GM23338 (cell line): ENCODE results near the gene ACAP1.
A peak's percentile ranks its signal among the peaks of the same experiment; 100 is the strongest.

Source experiments
- EZH2 ChIP-seq: fragments of 200-600 bp; sonication (generic); IDR thresholded peaks from one replicate; pipeline ENCODE4 v1.8.0; 2017; ENCODE audit warnings: antibody characterized with exemption, mild to moderate bottlenecking, low read depth; ENCODE audit not compliant: unreplicated experiment
- POLR2AphosphoS5 ChIP-seq: IDR thresholded peaks from 2 replicates; pipeline ENCODE4 v1.6.1; 2016; ENCODE audit warnings: antibody characterized with exemption, low read depth
- TF ChIP-seq, protein P1 (sequence below): IDR thresholded peaks from one replicate; pipeline ENCODE4 v1.6.1; 2018; ENCODE audit warnings: antibody characterized with exemption; ENCODE audit not compliant: unreplicated experiment
- TF ChIP-seq, protein P2 (sequence below), 2 experiments: fragments of 200-600 bp in 1 of 2; sonication (generic) in 1 of 2; conservative IDR thresholded peaks; 2 replicates each; pipeline versions ENCODE4 v1.5.1 to v1.6.1; 2016 to 2017; ENCODE audit warnings: antibody characterized with exemption in 2 of 2, low read depth in 2 of 2, mild to moderate bottlenecking in 2 of 2, moderate library complexity in 1 of 2

DNA sequence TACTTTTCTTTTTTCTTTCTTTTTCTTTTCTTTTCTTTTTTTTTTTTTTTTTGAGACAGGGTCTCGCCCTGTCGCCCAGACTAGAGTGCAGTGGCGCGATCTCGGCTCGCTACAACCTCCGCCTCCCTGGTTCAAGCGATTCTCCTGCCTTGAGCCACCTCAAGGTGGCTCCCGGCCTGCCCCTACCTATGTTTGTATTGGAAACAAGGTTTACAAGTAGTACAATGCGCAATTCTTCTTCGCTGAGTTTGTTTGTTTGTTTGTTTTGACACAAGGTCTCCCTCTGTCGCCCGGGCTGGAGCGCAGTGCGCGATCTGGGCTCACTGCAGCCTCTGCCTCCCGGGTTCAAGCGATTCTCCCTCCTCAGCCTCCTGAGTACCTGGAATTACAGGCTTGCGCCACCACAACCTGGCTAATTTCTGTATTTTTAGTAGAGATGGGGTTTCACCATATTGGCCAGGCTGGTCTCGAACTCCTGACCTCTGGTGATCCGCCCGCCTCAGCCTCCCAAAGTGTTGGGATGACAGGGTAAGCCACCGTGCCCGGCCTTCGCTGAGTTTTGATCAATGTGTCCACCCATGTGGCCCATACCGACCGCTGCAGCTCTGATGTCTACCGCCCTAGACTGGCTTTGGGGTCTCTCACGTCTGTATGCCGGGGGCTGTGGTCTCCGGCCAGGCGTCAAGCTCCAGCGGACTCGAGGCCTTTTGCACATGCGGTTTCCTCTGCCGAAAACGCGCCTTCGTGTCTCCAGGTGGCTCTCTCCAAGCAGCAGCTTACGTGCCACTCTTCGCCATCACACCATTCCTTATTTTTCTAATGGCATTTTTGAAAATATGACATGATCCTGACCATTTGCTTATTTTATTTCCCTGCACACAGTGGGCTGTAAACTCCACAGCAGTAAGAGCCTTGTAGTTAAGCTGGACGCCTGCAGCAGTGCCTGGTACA is 40.8 kb upstream of the ACAP1 start:
- TF ChIP-seq EZH2: no peak
- TF ChIP-seq, protein P1, sequence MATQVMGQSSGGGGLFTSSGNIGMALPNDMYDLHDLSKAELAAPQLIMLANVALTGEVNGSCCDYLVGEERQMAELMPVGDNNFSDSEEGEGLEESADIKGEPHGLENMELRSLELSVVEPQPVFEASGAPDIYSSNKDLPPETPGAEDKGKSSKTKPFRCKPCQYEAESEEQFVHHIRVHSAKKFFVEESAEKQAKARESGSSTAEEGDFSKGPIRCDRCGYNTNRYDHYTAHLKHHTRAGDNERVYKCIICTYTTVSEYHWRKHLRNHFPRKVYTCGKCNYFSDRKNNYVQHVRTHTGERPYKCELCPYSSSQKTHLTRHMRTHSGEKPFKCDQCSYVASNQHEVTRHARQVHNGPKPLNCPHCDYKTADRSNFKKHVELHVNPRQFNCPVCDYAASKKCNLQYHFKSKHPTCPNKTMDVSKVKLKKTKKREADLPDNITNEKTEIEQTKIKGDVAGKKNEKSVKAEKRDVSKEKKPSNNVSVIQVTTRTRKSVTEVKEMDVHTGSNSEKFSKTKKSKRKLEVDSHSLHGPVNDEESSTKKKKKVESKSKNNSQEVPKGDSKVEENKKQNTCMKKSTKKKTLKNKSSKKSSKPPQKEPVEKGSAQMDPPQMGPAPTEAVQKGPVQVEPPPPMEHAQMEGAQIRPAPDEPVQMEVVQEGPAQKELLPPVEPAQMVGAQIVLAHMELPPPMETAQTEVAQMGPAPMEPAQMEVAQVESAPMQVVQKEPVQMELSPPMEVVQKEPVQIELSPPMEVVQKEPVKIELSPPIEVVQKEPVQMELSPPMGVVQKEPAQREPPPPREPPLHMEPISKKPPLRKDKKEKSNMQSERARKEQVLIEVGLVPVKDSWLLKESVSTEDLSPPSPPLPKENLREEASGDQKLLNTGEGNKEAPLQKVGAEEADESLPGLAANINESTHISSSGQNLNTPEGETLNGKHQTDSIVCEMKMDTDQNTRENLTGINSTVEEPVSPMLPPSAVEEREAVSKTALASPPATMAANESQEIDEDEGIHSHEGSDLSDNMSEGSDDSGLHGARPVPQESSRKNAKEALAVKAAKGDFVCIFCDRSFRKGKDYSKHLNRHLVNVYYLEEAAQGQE: no peak
- TF ChIP-seq, protein P2, sequence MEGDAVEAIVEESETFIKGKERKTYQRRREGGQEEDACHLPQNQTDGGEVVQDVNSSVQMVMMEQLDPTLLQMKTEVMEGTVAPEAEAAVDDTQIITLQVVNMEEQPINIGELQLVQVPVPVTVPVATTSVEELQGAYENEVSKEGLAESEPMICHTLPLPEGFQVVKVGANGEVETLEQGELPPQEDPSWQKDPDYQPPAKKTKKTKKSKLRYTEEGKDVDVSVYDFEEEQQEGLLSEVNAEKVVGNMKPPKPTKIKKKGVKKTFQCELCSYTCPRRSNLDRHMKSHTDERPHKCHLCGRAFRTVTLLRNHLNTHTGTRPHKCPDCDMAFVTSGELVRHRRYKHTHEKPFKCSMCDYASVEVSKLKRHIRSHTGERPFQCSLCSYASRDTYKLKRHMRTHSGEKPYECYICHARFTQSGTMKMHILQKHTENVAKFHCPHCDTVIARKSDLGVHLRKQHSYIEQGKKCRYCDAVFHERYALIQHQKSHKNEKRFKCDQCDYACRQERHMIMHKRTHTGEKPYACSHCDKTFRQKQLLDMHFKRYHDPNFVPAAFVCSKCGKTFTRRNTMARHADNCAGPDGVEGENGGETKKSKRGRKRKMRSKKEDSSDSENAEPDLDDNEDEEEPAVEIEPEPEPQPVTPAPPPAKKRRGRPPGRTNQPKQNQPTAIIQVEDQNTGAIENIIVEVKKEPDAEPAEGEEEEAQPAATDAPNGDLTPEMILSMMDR (conservative IDR thresholded peaks at IDR 0.05; ENCODE audit: low read depth in 2 of 2): peak; percentile 12 to 21; a peak in 2 of 4 replicates
- no peak for TF ChIP-seq POLR2AphosphoS5
